ENCODE measurements around the gene EMP3.
"Not testable (repeated sequence)": the region's sequence is repeated elsewhere in the genome, so short reads cannot be mapped to it uniquely, and the experiment has no call there.

The EMP3 gene

GRCh38 chr19:48325265-48325910 lies at the start of gene EMP3:
Gene EMP3 (plus strand): TSS chr19:48325552. CDS start chr19:48326845, 1,293 bp downstream.
- no peaks in the 10 kb centered on the region for H3K27me3 Mint-ChIP-seq
- H3K27ac Mint-ChIP-seq = peak within 1 kb of the TSS; percentile 98
- peaks cover 50% of the 10 kb centered on the region for H3K36me3 Mint-ChIP-seq (ENCODE audit: low read depth)
- H3K9me3 Mint-ChIP-seq = no peaks in the 10 kb centered on the region
- H3K4me3 Mint-ChIP-seq = peak within 1 kb of the TSS; percentile 92
- peak; percentile 85 for DNase-seq
- H3K4me1 Mint-ChIP-seq (ENCODE audit: low read depth) = peaks cover 81% of the 10 kb centered on the region

- Mint-ChIP-seq H3K4me3 (no peak overlapping the region), H3K27me3 (no peaks in the 10 kb centered on the region), H3K4me1 (ENCODE audit: low read depth) (peaks cover 4% of the 10 kb centered on the region), H3K36me3 (ENCODE audit: low read depth) (no peaks in the 10 kb centered on the region), H3K9me3 (peaks cover 5% of the 10 kb centered on the region), H3K27ac (no peak overlapping the region)
- DNase-seq = no peak
These were observed 45.6 kb upstream of the EMP3 start for GRCh38 chr19:48279747-48280146.

GRCh38 chr19:48283908-48284307 lies 41.4 kb upstream of the EMP3 start:
- H3K27me3 Mint-ChIP-seq = no peaks in the 10 kb centered on the region
- peaks cover 9% of the 10 kb centered on the region for H3K36me3 Mint-ChIP-seq (ENCODE audit: low read depth)
- DNase-seq = no peak
- peaks cover 4% of the 10 kb centered on the region for H3K4me1 Mint-ChIP-seq (ENCODE audit: low read depth)
- no peak overlapping the region for H3K27ac Mint-ChIP-seq
- peaks cover 17% of the 10 kb centered on the region for H3K9me3 Mint-ChIP-seq
- H3K4me3 Mint-ChIP-seq = no peak overlapping the region

GRCh38 chr19:48284896-48285295 lies 40.5 kb upstream of the EMP3 start:
- Mint-ChIP-seq H3K4me1 (ENCODE audit: low read depth) (no peaks in the 10 kb centered on the region), H3K27me3 (no peaks in the 10 kb centered on the region), H3K36me3 (ENCODE audit: low read depth) (peaks cover 9% of the 10 kb centered on the region)

GRCh38 chr19:48287748-48288147 lies 37.6 kb upstream of the EMP3 start:
- H3K36me3 Mint-ChIP-seq (ENCODE audit: low read depth) = peaks cover 9% of the 10 kb centered on the region
- DNase-seq = no peak
- peaks cover 9% of the 10 kb centered on the region for H3K27me3 Mint-ChIP-seq
- H3K4me3 Mint-ChIP-seq = no peak overlapping the region
- H3K27ac Mint-ChIP-seq = no peak overlapping the region
- H3K9me3 Mint-ChIP-seq = peaks cover 17% of the 10 kb centered on the region
- H3K4me1 Mint-ChIP-seq (ENCODE audit: low read depth) = peaks cover 9% of the 10 kb centered on the region

More at GRCh38 chr19:48284896-48285295, 40.5 kb upstream of the EMP3 start:
- Mint-ChIP-seq H3K9me3 (peaks cover 17% of the 10 kb centered on the region), H3K27ac (no peak overlapping the region), H3K4me3 (no peak overlapping the region)
- DNase-seq = no peak

- Mint-ChIP-seq H3K4me1 (ENCODE audit: low read depth) (peaks cover 9% of the 10 kb centered on the region), H3K9me3 (peaks cover 12% of the 10 kb centered on the region), H3K36me3 (ENCODE audit: low read depth) (peaks cover 9% of the 10 kb centered on the region), H3K27ac (no peak overlapping the region), H3K27me3 (peaks cover 13% of the 10 kb centered on the region), H3K4me3 (no peak overlapping the region)
- no peak for DNase-seq
These were observed 35.0 kb upstream of the EMP3 start for GRCh38 chr19:48290401-48290770.

- H3K4me1 Mint-ChIP-seq (ENCODE audit: low read depth) = peaks cover 9% of the 10 kb centered on the region
- H3K27ac Mint-ChIP-seq = peak overlapping the region; percentile 23
- peak; percentile 81 for DNase-seq
- peak overlapping the region; percentile 78 for H3K4me3 Mint-ChIP-seq
- H3K9me3 Mint-ChIP-seq = peaks cover 11% of the 10 kb centered on the region
- peaks cover 13% of the 10 kb centered on the region for H3K27me3 Mint-ChIP-seq
- peaks cover 8% of the 10 kb centered on the region for H3K36me3 Mint-ChIP-seq (ENCODE audit: low read depth)
These were observed 34.4 kb upstream of the EMP3 start for GRCh38 chr19:48290771-48291488.

- not testable (repeated sequence) for H3K4me1 Mint-ChIP-seq (ENCODE audit: low read depth); H3K9me3 Mint-ChIP-seq; DNase-seq; H3K36me3 Mint-ChIP-seq (ENCODE audit: low read depth)
- Mint-ChIP-seq H3K27me3 (peaks cover 13% of the 10 kb centered on the region), H3K4me3 (peak overlapping the region; percentile 78), H3K27ac (peak overlapping the region; percentile 23)
These were observed 33.9 kb upstream of the EMP3 start for GRCh38 chr19:48291489-48291815.

- no peak overlapping the region for H3K4me3 Mint-ChIP-seq
- H3K4me1 Mint-ChIP-seq (ENCODE audit: low read depth) = peaks cover 9% of the 10 kb centered on the region
- no peaks in the 10 kb centered on the region for H3K36me3 Mint-ChIP-seq (ENCODE audit: low read depth)
- H3K27me3 Mint-ChIP-seq = peaks cover 13% of the 10 kb centered on the region
- no peak for DNase-seq
- no peaks in the 10 kb centered on the region for H3K9me3 Mint-ChIP-seq
- no peak overlapping the region for H3K27ac Mint-ChIP-seq
These were observed 32.6 kb upstream of the EMP3 start for GRCh38 chr19:48292798-48293197.

- Mint-ChIP-seq H3K36me3 (ENCODE audit: low read depth) (no peaks in the 10 kb centered on the region), H3K27ac (no peak overlapping the region), H3K4me3 (no peak overlapping the region), H3K27me3 (peaks cover 13% of the 10 kb centered on the region), H3K4me1 (ENCODE audit: low read depth) (peaks cover 9% of the 10 kb centered on the region), H3K9me3 (no peaks in the 10 kb centered on the region)
- no peak for DNase-seq
These were observed 29.9 kb upstream of the EMP3 start for GRCh38 chr19:48295458-48295857.

- Mint-ChIP-seq H3K4me1 (ENCODE audit: low read depth) (no peaks in the 10 kb centered on the region), H3K4me3 (no peak overlapping the region), H3K27ac (no peak overlapping the region), H3K27me3 (peaks cover 6% of the 10 kb centered on the region), H3K9me3 (no peaks in the 10 kb centered on the region), H3K36me3 (ENCODE audit: low read depth) (no peaks in the 10 kb centered on the region)
- no peak for DNase-seq
These were observed 28.2 kb upstream of the EMP3 start for GRCh38 chr19:48296963-48297734.

- Mint-ChIP-seq H3K27ac (no peak overlapping the region), H3K4me1 (ENCODE audit: low read depth) (no peaks in the 10 kb centered on the region)
These were observed 27.4 kb upstream of the EMP3 start for GRCh38 chr19:48297975-48298374.

GRCh38 chr19:48301886-48302599 lies 23.3 kb upstream of the EMP3 start:
- no peak overlapping the region for H3K4me3 Mint-ChIP-seq
- no peaks in the 10 kb centered on the region for H3K4me1 Mint-ChIP-seq (ENCODE audit: low read depth)
- no peak overlapping the region for H3K27ac Mint-ChIP-seq
- H3K36me3 Mint-ChIP-seq (ENCODE audit: low read depth) = no peaks in the 10 kb centered on the region
- DNase-seq = no peak
- no peaks in the 10 kb centered on the region for H3K9me3 Mint-ChIP-seq
- H3K27me3 Mint-ChIP-seq = no peaks in the 10 kb centered on the region

More at GRCh38 chr19:48297975-48298374, 27.4 kb upstream of the EMP3 start:
- H3K9me3 Mint-ChIP-seq = no peaks in the 10 kb centered on the region
- H3K4me3 Mint-ChIP-seq = no peak overlapping the region
- peaks cover 2% of the 10 kb centered on the region for H3K27me3 Mint-ChIP-seq
- DNase-seq = no peak
- no peaks in the 10 kb centered on the region for H3K36me3 Mint-ChIP-seq (ENCODE audit: low read depth)

- Mint-ChIP-seq H3K4me1 (ENCODE audit: low read depth) (no peaks in the 10 kb centered on the region), H3K36me3 (ENCODE audit: low read depth) (no peaks in the 10 kb centered on the region), H3K9me3 (no peaks in the 10 kb centered on the region), H3K27me3 (no peaks in the 10 kb centered on the region), H3K4me3 (no peak overlapping the region), H3K27ac (no peak overlapping the region)
- DNase-seq = no peak
These were observed 22.8 kb upstream of the EMP3 start for GRCh38 chr19:48302600-48302959.

Measured in activated T-cell treated with anti-CD3 and anti-CD28 coated beads, Interleukin-2, amount 50 U/mL, for 24 hours (primary cell).